Hepatic stellate cell (primary cell): ENCODE data around the gene FERMT1.

ENCODE experiments used
- DNase-seq: peaks from one replicate; pipeline ENCODE4 v3.0.0; 2011; ENCODE audit warnings: low spot score

Gene FERMT1, protein sequence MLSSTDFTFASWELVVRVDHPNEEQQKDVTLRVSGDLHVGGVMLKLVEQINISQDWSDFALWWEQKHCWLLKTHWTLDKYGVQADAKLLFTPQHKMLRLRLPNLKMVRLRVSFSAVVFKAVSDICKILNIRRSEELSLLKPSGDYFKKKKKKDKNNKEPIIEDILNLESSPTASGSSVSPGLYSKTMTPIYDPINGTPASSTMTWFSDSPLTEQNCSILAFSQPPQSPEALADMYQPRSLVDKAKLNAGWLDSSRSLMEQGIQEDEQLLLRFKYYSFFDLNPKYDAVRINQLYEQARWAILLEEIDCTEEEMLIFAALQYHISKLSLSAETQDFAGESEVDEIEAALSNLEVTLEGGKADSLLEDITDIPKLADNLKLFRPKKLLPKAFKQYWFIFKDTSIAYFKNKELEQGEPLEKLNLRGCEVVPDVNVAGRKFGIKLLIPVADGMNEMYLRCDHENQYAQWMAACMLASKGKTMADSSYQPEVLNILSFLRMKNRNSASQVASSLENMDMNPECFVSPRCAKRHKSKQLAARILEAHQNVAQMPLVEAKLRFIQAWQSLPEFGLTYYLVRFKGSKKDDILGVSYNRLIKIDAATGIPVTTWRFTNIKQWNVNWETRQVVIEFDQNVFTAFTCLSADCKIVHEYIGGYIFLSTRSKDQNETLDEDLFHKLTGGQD

DNA sequence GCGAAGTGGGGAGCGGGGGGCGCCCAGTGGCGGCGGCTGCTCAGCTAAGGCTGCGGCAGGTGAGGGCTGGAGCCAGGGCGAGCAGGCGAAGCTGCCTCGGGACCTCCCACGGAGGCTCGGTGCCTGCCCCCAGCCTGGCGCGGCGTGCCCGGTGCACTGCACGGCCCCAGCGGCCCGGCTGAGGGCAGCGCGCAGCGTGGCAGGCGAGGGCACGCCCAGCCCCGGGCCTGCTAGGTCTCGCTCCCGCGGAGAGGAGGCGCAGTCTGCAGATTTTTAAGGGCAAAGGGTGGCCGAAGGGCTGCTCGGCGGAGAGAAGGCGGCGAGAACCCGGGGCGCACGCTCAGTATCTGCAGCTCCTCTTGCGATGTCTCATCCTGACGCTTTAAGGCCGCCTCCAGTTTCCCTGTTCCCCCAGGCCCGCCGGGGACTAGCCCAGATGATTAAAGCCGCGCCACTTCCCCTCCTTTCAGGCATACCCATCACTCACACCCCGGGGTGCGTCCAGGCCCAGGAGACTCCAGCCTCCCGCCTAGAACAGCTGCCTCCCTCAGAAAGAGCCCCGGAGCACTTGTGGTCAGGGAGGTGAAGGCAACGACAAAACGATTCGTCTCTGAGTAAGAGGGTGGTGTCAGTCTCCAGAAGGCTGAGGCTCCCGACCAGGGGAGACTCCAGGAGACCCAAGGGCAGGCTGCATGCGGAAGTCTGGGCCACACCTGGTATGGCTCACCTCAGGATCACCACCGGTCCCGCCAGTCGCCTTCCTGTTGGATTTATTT is at the start of gene FERMT1:
Gene FERMT1 (minus strand): TSS at position 158 of the 776 bp plus-strand sequence. CDS start 3,476 bp downstream, outside the sequence.
- peak; percentile 68 for DNase-seq

DNA sequence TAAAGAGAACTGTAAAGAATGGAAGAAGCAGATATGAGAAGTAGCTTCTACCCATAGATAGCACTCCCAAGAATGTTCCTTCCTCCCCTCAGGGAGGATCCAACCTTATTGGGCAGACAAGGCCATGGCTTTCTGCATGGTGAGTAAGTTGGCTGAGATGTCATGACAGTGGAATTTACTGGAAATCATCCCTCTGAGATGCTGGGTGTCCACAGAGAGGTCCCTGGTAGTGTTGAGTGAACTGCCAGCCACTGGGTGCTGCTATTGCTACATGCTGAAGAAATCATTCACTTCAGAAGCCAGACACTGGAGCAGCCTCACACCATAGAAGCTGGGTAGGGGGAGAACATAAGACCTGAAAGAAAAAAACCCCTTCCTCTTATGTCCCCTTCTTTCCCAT is 46.4 kb upstream of the FERMT1 start:
- no peak for DNase-seq

GRCh38 chr20:6168204-6168603 is 45.4 kb upstream of the FERMT1 start:
- DNase-seq: no peak

DNA sequence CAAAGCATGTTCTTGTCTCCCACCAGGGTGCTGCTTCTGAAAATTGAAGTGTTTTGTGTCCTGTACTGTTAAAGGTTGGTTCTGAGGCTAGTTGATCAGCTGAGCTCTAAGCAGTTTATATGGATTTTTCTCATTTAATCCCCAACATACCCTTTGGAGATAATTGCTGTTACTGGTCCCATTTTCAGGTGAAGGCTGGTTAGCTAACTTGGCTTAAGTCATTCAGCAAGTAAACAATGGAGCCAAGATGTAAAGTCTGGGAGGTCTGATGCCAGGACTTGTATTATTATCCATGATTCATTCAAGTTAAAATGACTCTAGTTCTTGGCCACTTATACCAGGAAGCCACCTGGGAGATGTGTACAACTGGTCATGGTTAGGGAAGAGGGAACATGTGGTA is 42.5 kb upstream of the FERMT1 start:
- no peak for DNase-seq

- DNase-seq: no peak
Observed at GRCh38 chr20:6164421-6165341, 41.9 kb upstream of the FERMT1 start.

GRCh38 chr20:6160736-6161135 is 37.9 kb upstream of the FERMT1 start:
- no peak for DNase-seq

DNA sequence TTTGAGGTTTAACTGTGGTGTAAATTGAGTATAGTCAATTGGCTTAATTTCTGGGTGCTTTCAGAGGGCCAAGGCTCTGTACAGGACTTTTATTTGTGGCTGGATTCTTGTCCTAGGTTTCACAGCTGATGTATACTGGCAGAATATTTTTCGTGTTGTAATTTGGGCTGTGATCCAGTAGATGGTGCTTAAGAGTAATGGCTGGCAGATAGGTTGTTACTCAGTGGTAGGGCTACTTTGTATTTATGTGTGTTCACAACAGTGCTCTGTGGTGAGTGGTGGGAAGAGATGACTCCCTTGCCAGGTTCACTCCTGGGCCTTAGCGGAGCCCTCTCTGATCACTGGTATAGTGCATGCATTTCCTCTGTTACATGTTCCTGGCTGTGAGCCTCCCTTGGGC is 34.5 kb upstream of the FERMT1 start:
- DNase-seq: no peak

- DNase-seq: no peak
Observed at GRCh38 chr20:6152777-6153176, 29.9 kb upstream of the FERMT1 start.

- DNase-seq: no peak
Observed at GRCh38 chr20:6148073-6148472, 25.2 kb upstream of the FERMT1 start.

DNA sequence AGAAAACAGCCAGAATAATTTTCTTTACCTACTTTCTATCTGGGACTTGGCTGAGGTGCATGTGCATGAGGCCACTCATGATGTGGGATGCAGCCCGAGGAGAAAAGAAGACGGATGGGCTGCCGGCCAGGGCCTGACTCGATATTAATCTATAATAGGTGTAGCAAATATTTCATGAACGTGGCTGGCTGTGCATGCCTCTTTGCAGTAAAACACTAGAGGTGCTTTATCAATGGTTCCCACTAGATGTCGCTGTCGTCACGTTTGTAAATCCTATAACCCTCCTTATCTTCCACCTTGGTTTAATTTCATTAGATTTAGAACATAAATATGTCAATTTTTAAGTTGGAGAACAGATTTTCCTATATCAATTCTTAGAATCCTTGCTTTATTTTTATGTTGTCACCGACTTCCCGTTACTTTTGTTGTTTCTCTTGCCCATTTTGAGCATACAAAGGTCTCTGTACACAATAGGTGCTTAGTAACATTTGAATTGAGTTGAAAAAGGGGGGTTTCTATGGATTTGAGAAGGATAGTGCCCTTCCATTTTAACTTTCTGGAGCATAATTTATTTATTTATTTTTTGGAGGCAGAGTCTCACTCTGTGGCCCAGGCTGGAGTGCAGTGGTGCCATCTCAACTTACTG is 19.6 kb upstream of the FERMT1 start:
- peak; percentile 40 for DNase-seq

DNA sequence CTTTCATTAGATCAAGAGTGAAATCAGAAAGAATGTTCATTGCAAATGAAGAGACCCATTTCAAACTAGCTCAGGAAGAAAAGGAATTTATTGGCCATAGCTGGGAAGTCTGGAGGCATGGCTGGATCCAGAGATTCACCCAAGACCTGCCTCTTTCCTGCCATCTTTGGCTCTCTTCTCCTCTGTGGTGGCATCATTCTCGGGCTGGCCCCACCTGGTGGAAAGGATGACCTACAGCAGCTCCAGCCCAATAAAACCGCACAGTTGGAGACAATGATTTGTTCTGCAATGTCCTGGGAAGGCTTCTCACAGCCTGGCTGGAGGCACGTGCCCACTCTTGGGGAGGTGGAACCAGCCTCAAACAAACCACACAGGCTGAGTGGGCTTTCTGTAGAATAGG is 18.1 kb upstream of the FERMT1 start:
- DNase-seq: no peak

DNA sequence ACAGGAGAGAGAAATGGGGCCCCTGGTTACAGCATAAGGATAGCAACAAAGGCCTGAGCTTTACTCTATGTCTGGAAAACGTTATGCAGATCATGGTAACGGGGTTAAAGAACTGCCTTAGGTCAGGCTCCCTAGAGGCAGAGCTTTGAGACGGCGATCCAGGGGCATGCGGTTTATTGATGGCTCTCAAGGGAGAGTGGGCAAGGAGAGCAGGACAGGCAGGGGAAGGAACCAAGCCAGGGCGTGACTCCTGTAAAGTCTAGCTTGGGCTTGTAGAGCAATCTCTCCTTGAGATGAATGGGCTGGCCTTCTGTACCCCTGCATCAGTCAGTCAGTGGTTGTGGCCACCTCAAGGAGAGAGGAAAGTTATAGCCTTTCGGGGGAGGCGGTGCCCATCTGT is 12.5 kb upstream of the FERMT1 start:
- DNase-seq: no peak

GRCh38 chr20:6134592-6134991 is 11.8 kb upstream of the FERMT1 start:
- no peak for DNase-seq

DNA sequence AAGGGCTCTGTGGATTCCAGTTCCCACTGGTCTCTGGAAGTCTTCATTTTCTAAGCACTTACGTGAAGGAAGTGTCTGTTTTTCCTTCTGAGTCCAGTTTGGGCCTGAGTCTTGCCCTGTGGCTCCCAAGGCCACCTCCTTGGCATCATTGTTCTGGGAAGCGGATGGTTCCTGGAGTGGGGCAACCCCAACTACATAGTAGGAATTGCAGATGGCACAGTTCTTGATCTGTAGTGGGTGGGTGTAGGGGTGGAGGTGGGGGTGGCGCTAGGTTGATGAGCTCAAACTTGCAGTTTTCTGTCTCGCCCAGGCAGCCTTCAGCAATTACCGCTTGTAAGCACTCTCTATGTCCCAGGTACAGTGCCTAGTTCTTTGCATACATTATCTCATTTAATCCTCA is 7.2 kb upstream of the FERMT1 start:
- DNase-seq: no peak

DNA sequence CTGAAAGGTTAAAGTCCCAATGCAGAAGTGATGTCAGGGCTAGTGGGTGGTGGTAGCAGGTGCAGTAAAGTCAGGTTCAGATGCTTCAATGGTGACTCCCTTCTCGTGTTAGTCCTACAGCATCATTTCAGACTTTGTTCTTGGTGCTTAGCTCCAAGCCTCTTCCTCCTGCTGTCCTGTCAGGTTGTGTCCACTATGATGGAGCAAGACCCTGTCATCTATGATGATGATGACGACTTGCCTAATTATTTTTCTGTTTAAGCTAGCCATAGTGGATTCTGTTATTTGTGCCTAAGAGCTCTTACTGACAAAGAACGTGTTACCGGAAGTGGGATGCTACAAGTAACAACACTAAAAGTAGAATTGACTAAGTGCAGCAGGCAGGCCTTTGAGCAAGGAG is 5.0 kb upstream of the FERMT1 start:
- DNase-seq: no peak

- DNase-seq: no peak
Observed at GRCh38 chr20:6126846-6127245, 4.0 kb upstream of the FERMT1 start.

DNA sequence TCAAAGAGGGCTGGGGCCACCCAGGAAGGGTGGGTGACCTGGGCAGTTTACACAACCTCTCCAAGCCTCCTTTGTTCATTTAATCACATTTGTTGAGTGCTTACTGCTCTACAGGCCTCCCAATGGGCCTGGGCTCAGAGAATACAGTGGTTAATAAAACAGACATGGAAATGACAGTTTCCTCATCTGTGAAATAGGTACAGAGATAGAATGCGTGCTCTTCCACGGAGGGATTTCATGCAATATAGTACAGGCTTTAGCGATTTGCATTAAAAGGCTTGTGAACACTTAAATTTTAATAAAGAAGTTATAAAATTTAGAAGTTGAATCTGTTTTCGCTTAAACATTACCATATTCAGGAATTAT is 802 bp upstream of the FERMT1 start:
- no peak for DNase-seq

GRCh38 chr20:6122111-6122872 is 538 bp downstream of the FERMT1 start:
- peak; percentile 34 for DNase-seq

DNA sequence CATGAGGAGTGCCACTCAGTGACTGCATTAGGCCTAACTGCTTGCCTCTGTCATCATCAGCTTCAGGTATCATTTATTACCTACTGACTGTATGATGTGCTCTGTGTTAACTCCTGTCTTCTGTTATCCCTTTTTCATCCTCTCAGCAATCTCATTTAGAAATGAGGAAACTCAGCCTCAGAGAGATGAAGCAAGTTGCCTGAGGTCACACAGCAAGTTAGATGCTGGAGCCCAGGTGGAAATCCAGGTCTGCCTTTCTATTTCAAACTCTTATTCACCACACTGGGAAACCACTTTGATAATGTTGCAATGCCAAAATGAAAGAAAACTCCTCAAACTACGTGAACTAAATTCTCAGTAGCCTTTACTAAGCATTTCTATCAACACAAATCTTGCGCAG is 1.3 kb downstream of the FERMT1 start:
- no peak for DNase-seq

DNA sequence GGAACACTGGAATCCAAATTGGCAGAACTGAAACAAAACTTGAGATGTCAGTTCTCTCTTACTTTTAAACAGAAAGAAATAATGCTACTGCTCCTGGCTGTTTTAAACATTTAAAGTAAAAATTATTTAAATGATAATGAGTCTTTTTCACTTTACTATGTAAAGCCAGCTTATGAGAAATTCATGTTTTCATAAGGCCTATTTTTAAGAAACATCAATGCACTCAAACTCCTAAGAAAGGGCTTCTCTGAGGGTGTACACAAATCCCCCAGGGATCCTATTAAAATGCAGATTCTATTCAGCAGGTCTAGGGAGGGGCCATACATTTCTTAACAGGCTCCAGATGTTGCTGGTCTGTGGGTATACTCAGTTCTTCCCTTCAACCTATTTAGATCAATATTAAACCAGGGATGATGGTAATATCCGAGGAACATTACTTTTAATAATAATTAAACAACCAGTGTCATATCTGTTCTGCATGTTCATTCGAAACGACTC is 2.3 kb downstream of the FERMT1 start:
- DNase-seq: no peak
